ENCODE measurements around the gene HUWE1.
A peak's percentile ranks its signal among the peaks of the same experiment; 100 is the strongest.

HUWE1 gene

DNA sequence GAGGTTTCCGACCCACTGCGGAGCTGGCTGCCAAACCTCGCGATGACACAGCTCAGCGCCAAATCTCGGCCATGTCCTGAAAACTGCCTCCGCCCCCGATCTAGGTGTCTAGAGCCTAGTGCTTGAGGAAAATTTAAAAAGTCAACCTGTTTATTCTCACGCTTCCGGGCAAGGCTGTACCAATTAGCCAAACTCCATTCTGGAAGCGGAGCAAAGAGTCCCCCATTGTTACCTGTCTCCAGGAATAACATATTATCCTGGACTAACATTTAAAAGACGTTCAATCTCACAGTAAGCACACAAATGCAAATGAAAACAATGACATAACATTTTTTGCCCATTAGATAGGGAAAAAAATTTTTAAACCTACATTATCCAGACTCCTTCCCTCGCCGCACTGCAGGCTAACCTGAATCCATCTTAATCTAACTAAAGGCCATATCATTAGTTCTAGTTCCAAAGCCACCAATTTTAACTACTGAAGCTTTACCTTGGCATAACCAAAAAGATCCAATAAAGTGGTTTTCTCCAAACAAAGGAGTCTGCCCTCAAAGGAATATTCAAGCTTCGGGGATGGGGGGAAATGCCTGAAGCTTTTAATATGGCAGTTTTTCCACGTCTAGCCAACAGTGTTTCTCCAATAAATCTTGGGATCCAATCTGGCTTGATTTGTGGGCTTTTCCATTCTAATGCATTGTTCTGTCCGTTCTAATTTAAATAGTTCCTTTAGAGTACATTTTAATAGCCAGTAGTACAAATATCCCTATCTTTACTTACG, 1.9 kb downstream of the HUWE1 start:
- Histone ChIP-seq H3K4me3 (peak overlapping the region; percentile 63), H3K27ac (peak overlapping the region in 1 of 2 donors; percentile 70)
- no peak for TF ChIP-seq CTCF (IDR thresholded peaks at IDR 0.05)
- DNase-seq (ENCODE audit: low spot score), result no peak

GRCh38 chrX:53683556-53684414, 2.7 kb downstream of the HUWE1 start:
- TF ChIP-seq CTCF (IDR thresholded peaks at IDR 0.05), result no peak
- Histone ChIP-seq H3K4me3 (peak overlapping the region; percentile 83), H3K27ac (peak overlapping the region; percentile 75 to 94)
- DNase-seq (ENCODE audit: low spot score), result peak; percentile 95

- DNase-seq (ENCODE audit: low spot score), result no peak
- H3K27ac ChIP-seq, result peak overlapping the region; percentile 75 to 94
- TF ChIP-seq CTCF (IDR thresholded peaks at IDR 0.05), result no peak
- peak overlapping the region; percentile 83 for H3K4me3 ChIP-seq
These were observed 3.5 kb downstream of the HUWE1 start for GRCh38 chrX:53682885-53683555.

- DNase-seq (ENCODE audit: low spot score), result no peak
- TF ChIP-seq CTCF (IDR thresholded peaks at IDR 0.05), result no peak
- no peak overlapping the region for H3K4me3 ChIP-seq
- no peak overlapping the region for H3K27ac ChIP-seq
These were observed 4.9 kb downstream of the HUWE1 start for GRCh38 chrX:53681661-53682060.

DNA sequence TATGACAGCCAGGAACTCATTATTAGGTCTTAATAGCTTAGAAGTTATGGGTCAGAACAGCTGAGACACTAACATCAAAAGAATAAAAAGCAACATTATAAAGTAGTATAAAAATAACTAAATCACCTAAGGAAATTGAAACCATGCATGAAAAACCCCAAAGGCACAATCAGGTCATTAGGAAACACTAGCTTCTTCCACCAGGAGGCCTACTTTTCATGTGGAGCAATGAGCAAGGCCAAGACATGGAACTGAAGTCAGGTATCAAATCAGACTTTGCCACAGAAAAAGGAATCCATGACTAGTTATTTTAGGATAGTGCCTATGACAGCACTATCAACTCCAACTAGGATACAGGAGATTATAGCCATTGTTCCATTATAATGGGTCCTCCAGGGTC, 7.9 kb downstream of the HUWE1 start:
- H3K27ac ChIP-seq, result no peak overlapping the region
- no peak overlapping the region for H3K4me3 ChIP-seq
- no peak for TF ChIP-seq CTCF (IDR thresholded peaks at IDR 0.05)

GRCh38 chrX:53677286-53677685, 9.2 kb downstream of the HUWE1 start:
- no peak for DNase-seq (ENCODE audit: low spot score)
- Histone ChIP-seq H3K4me3 (no peak overlapping the region), H3K27ac (no peak overlapping the region)
- no peak for TF ChIP-seq CTCF (IDR thresholded peaks at IDR 0.05)

More for the DNA sequence above, 7.9 kb downstream of the HUWE1 start:
- DNase-seq (ENCODE audit: low spot score), result no peak
